Measurements from ENCODE around the gene NUDT1.

DNA sequence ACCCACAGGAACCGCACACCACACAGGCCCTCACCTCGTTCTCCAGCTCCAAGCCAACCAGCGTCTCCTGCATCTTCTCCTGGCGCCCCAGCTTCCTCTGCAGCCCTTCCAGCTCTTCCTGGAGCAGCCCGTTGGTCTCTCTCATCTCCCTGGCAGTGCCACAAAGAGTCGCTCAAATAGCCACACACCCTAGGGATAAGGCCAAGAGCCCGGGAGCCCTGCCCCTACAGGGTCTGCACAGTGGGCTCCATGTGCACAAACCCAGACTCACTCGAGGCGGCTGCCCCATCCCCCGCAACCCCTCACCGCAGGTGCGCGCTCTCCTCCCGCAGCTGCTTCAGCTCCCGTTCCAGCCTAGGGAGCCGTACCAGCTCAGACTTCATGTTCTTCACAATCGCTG is 26.2 kb upstream of the NUDT1 start:
- TF ChIP-seq, protein P1, sequence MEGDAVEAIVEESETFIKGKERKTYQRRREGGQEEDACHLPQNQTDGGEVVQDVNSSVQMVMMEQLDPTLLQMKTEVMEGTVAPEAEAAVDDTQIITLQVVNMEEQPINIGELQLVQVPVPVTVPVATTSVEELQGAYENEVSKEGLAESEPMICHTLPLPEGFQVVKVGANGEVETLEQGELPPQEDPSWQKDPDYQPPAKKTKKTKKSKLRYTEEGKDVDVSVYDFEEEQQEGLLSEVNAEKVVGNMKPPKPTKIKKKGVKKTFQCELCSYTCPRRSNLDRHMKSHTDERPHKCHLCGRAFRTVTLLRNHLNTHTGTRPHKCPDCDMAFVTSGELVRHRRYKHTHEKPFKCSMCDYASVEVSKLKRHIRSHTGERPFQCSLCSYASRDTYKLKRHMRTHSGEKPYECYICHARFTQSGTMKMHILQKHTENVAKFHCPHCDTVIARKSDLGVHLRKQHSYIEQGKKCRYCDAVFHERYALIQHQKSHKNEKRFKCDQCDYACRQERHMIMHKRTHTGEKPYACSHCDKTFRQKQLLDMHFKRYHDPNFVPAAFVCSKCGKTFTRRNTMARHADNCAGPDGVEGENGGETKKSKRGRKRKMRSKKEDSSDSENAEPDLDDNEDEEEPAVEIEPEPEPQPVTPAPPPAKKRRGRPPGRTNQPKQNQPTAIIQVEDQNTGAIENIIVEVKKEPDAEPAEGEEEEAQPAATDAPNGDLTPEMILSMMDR (IDR thresholded peaks at IDR 0.05): no peak
- TF ChIP-seq EP300 (IDR thresholded peaks at IDR 0.05) (no peak), POLR2A (IDR thresholded peaks at IDR 0.05) (no peak)

Measured in upper lobe of left lung (tissue), 4 donors.